ENCODE results near the gene ACAA1. TPM values are rescaled to one million over a fixed set of nuclear protein-coding genes. Genes with fewer than 3 reads are reported as not detected.

Gene ACAA1
- total and polyA plus RNA-seq, 2 donors (not counting 1 experiment from before 2014, with no cell fraction given), result 98.4 to 143 TPM

DNA sequence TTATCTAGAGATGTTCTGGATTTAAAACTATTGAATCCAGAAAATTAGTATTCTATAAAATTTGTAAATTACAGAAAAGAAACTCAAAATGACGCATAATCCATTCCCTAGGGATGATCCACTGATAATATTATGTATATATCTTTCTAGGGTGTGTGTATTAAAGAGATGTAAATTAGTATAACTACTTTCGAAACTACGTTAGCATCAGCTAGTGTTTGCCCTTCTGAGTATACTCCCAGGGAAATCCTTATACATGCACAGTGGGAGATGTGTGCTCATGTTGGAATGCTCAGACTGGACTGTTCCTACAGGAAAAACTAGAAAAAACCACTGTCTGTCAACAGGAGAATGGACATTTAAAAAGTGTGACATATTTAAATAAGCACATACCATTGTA, 36.4 kb downstream of the ACAA1 start:
- no peak for DNase-seq
- Histone ChIP-seq H3K4me3 (ENCODE audit: control extremely low read depth in 1 of 5, extremely low read depth in 1 of 5, insufficient read depth in 1 of 5, low read depth in 2 of 5, low read length in 4 of 5) (no peak overlapping the region), H3K9ac (ENCODE audit: low read length) (no peak overlapping the region), H3K27me3 (replicated peaks in 1 of 4; ENCODE audit: control extremely low read depth in 1 of 4, control insufficient read depth in 3 of 4, insufficient read depth in 4 of 4, low read length in 3 of 4) (peaks cover 0 to 6% (median 0%) of the 10 kb centered on the region in 4 experiments), H3K27ac (ENCODE audit: low read length in 2 of 2) (no peak overlapping the region), H3K9me3 (ENCODE audit: control extremely low read depth in 1 of 3, control insufficient read depth in 2 of 3, insufficient read depth in 1 of 3, low read length in 2 of 3) (peaks cover 3 to 12% (median 4%) of the 10 kb centered on the region in 3 donors), H3K79me2 (ENCODE audit: control insufficient read depth, insufficient read depth, low read length) (no peaks in the 10 kb centered on the region), H3K36me3 (replicated peaks in 1 of 2; ENCODE audit: control extremely low read depth in 1 of 2, control insufficient read depth in 1 of 2, extremely low read depth in 1 of 2, insufficient read depth in 2 of 2, low read length in 1 of 2) (no peaks in the 10 kb centered on the region), H3K4me2 (replicated peaks; ENCODE audit: low read depth, low read length, poor library complexity, severe bottlenecking) (no peak overlapping the region), H3K4me1 (ENCODE audit: control insufficient read depth in 2 of 2, insufficient read depth in 2 of 2, low read length in 2 of 2) (peaks cover 3 to 9% of the 10 kb centered on the region in 2 donors), H4K20me1 (ENCODE audit: control insufficient read depth, insufficient read depth, low read length, poor library complexity, severe bottlenecking) (no peaks in the 10 kb centered on the region), H2AFZ (ENCODE audit: insufficient read depth, low read depth, low read length, poor library complexity, severe bottlenecking) (no peak overlapping the region)
- no CpG with 5 or more reads among the region's 3 CpGs for WGBS (ENCODE audit: insufficient coverage)
- peaks cover 8% of the 10 kb centered on the region for H3K4me1 Mint-ChIP-seq
- ChIA-PET POLR2A (no interaction called here), CTCF (interaction anchor here (0.6 kb wide), 1 partner anchor 180 kb away, joined by 3 read pairs; no protein-coding TSS in a partner anchor)
- TF ChIP-seq, protein P1, sequence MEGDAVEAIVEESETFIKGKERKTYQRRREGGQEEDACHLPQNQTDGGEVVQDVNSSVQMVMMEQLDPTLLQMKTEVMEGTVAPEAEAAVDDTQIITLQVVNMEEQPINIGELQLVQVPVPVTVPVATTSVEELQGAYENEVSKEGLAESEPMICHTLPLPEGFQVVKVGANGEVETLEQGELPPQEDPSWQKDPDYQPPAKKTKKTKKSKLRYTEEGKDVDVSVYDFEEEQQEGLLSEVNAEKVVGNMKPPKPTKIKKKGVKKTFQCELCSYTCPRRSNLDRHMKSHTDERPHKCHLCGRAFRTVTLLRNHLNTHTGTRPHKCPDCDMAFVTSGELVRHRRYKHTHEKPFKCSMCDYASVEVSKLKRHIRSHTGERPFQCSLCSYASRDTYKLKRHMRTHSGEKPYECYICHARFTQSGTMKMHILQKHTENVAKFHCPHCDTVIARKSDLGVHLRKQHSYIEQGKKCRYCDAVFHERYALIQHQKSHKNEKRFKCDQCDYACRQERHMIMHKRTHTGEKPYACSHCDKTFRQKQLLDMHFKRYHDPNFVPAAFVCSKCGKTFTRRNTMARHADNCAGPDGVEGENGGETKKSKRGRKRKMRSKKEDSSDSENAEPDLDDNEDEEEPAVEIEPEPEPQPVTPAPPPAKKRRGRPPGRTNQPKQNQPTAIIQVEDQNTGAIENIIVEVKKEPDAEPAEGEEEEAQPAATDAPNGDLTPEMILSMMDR (IDR thresholded peaks at IDR 0.05), result no peak
- TF ChIP-seq EZH2 (IDR thresholded peaks at IDR 0.05; ENCODE audit: borderline replicate concordance, insufficient read depth, low read depth, low read length, poor library complexity, severe bottlenecking), result no peak
- H3K4me3 Mint-ChIP-seq, result no peak overlapping the region
- no peak overlapping the region for H3K27ac Mint-ChIP-seq
- intact Hi-C loops (cut with micrococcal nuclease), result no loop called here
- ATAC-seq (ENCODE audit: low read depth), result no peak
- peaks cover 2% of the 10 kb centered on the region for H3K9me3 Mint-ChIP-seq (ENCODE audit: insufficient read depth)
- peaks cover 14% of the 10 kb centered on the region for H3K27me3 Mint-ChIP-seq

DNA sequence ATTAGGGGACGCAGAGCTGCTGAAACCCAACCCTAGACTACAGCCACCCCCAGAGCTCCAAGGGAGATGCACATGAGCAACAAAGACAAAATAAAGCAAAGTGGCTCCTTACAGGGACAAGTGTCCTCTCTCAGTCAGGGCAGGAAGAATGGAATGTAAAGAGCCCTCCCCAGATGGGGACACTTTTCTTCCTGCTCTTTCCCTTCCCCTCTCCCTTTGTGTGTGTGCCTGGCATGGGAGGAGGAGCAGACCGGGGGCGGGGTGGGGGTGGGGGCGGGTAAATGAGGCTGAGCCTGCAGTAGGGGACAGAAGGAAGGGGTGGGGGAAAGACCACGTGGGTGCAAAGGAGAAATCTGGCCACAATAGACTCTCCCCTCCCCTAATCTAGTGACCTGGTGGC, 37.4 kb downstream of the ACAA1 start:
- H3K27ac ChIP-seq (ENCODE audit: low read length in 2 of 2), result no peak overlapping the region
- peaks cover under 1 to 3% (median 3%) of the 10 kb centered on the region in 3 donors for H3K9me3 ChIP-seq (ENCODE audit: control extremely low read depth in 1 of 3, control insufficient read depth in 2 of 3, insufficient read depth in 1 of 3, low read length in 2 of 3)
- ChIA-PET CTCF (no interaction called here), POLR2A (no interaction called here)
- H3K4me3 ChIP-seq (ENCODE audit: control extremely low read depth in 1 of 5, extremely low read depth in 1 of 5, insufficient read depth in 1 of 5, low read depth in 2 of 5, low read length in 4 of 5), result no peak overlapping the region
- H3K27me3 Mint-ChIP-seq, result peaks cover 14% of the 10 kb centered on the region
- H4K20me1 ChIP-seq (ENCODE audit: control insufficient read depth, insufficient read depth, low read length, poor library complexity, severe bottlenecking), result no peaks in the 10 kb centered on the region
- H3K27ac Mint-ChIP-seq, result no peak overlapping the region
- TF ChIP-seq, protein P1 (IDR thresholded peaks at IDR 0.05), result no peak
- no peak for TF ChIP-seq EZH2 (IDR thresholded peaks at IDR 0.05; ENCODE audit: borderline replicate concordance, insufficient read depth, low read depth, low read length, poor library complexity, severe bottlenecking)
- intact Hi-C loops (cut with micrococcal nuclease), result no loop called here
- no peak overlapping the region for H2AFZ ChIP-seq (ENCODE audit: insufficient read depth, low read depth, low read length, poor library complexity, severe bottlenecking)
- H3K4me2 ChIP-seq (replicated peaks; ENCODE audit: low read depth, low read length, poor library complexity, severe bottlenecking), result no peak overlapping the region
- H3K36me3 ChIP-seq (replicated peaks in 1 of 2; ENCODE audit: control extremely low read depth in 1 of 2, control insufficient read depth in 1 of 2, extremely low read depth in 1 of 2, insufficient read depth in 2 of 2, low read length in 1 of 2), result no peaks in the 10 kb centered on the region
- peaks cover 8% of the 10 kb centered on the region for H3K4me1 Mint-ChIP-seq
- no peak for DNase-seq
- H3K79me2 ChIP-seq (ENCODE audit: control insufficient read depth, insufficient read depth, low read length), result no peaks in the 10 kb centered on the region
- WGBS (ENCODE audit: insufficient coverage), result no CpG with 5 or more reads among the region's 5 CpGs
- H3K9me3 Mint-ChIP-seq (ENCODE audit: insufficient read depth), result no peaks in the 10 kb centered on the region
- peaks cover 0 to 6% (median 0%) of the 10 kb centered on the region in 4 experiments for H3K27me3 ChIP-seq (replicated peaks in 1 of 4; ENCODE audit: control extremely low read depth in 1 of 4, control insufficient read depth in 3 of 4, insufficient read depth in 4 of 4, low read length in 3 of 4)
- no peak for ATAC-seq (ENCODE audit: low read depth)
- H3K9ac ChIP-seq (ENCODE audit: low read length), result no peak overlapping the region
- peaks cover 3 to 9% of the 10 kb centered on the region in 2 donors for H3K4me1 ChIP-seq (ENCODE audit: control insufficient read depth in 2 of 2, insufficient read depth in 2 of 2, low read length in 2 of 2)
- H3K4me3 Mint-ChIP-seq, result no peak overlapping the region

Data from B cell (primary cell).